ENCODE measurements around the gene MAU2.

Gene MAU2

GRCh38 chr19:19306191-19306590 lies 14.4 kb upstream of the MAU2 start:
- no peak for DNase-seq (ENCODE audit: low read depth in 2 of 2)

- no peak for DNase-seq (ENCODE audit: low read depth in 2 of 2)
Observed at GRCh38 chr19:19308373-19308772, 12.3 kb upstream of the MAU2 start.

- no peak for DNase-seq (ENCODE audit: low read depth in 2 of 2)
Observed at GRCh38 chr19:19315444-19315843, 5.2 kb upstream of the MAU2 start.

GRCh38 chr19:19316082-19316481 lies 4.5 kb upstream of the MAU2 start:
- DNase-seq (ENCODE audit: low read depth in 2 of 2) = no peak

- DNase-seq (ENCODE audit: low read depth in 2 of 2) = no peak
Observed at GRCh38 chr19:19319732-19320360, 783 bp upstream of the MAU2 start.

GRCh38 chr19:19321141-19321577 lies 530 bp downstream of the MAU2 start:
- DNase-seq (ENCODE audit: low read depth in 2 of 2) = no peak

- no peak for DNase-seq (ENCODE audit: low read depth in 2 of 2)
Observed at GRCh38 chr19:19324059-19324770, 3.6 kb downstream of the MAU2 start.

- DNase-seq (ENCODE audit: low read depth in 2 of 2) = no peak
Observed at GRCh38 chr19:19327672-19328071, 7.0 kb downstream of the MAU2 start.

- DNase-seq (ENCODE audit: low read depth in 2 of 2) = no peak
Observed at GRCh38 chr19:19329126-19329525, 8.5 kb downstream of the MAU2 start.

GRCh38 chr19:19334063-19334988 lies 13.7 kb downstream of the MAU2 start:
- no peak for DNase-seq (ENCODE audit: low read depth in 2 of 2)

GRCh38 chr19:19334989-19335344 lies 14.3 kb downstream of the MAU2 start:
- DNase-seq (ENCODE audit: low read depth in 2 of 2) = no peak

GRCh38 chr19:19335408-19336158 lies 15.0 kb downstream of the MAU2 start:
- DNase-seq (ENCODE audit: low read depth in 2 of 2) = no peak

- no peak for DNase-seq (ENCODE audit: low read depth in 2 of 2)
Observed at GRCh38 chr19:19336597-19336996, 16.0 kb downstream of the MAU2 start.

GRCh38 chr19:19337120-19337519 lies 16.5 kb downstream of the MAU2 start:
- no peak for DNase-seq (ENCODE audit: low read depth in 2 of 2)

GRCh38 chr19:19338082-19338481 lies 17.5 kb downstream of the MAU2 start:
- no peak for DNase-seq (ENCODE audit: low read depth in 2 of 2)

- no peak for DNase-seq (ENCODE audit: low read depth in 2 of 2)
Observed at GRCh38 chr19:19341026-19341425, 20.4 kb downstream of the MAU2 start.

GRCh38 chr19:19342086-19343015 lies 21.7 kb downstream of the MAU2 start:
- no peak for DNase-seq (ENCODE audit: low read depth in 2 of 2)

- DNase-seq (ENCODE audit: low read depth in 2 of 2) = no peak
Observed at GRCh38 chr19:19343016-19343362, 22.4 kb downstream of the MAU2 start.

- no peak for DNase-seq (ENCODE audit: low read depth in 2 of 2)
Observed at GRCh38 chr19:19343762-19344161, 23.1 kb downstream of the MAU2 start.

GRCh38 chr19:19345232-19345631 lies 24.6 kb downstream of the MAU2 start:
- DNase-seq (ENCODE audit: low read depth in 2 of 2) = no peak

GRCh38 chr19:19345970-19346369 lies 25.3 kb downstream of the MAU2 start:
- no peak for DNase-seq (ENCODE audit: low read depth in 2 of 2)

Measured in stimulated activated CD8-positive, alpha-beta memory T cell treated with anti-CD3 and anti-CD28 coated beads, Interleukin-7, amount 100 ng/mL, for 1 hour (primary cell).